Kidney epithelial cell (primary cell): Measurements from ENCODE around the gene TMEM221. TPM values are rescaled to one million over a fixed set of nuclear protein-coding genes. Genes with fewer than 3 reads are reported as not detected.

ENCODE experiments used
- DNase-seq: peaks from one replicate; pipeline ENCODE4 v3.0.0-alpha.2; 2010; ENCODE audit warnings: low read depth
- H3K27me3 ChIP-seq: 2 replicates; pipeline ENCODE4 v1.6.0; 2011; ENCODE audit warnings: low read length; ENCODE audit not compliant: control insufficient read depth, insufficient read depth
- H3K36me3 ChIP-seq: 2 replicates; pipeline ENCODE4 v1.5.1; 2011; ENCODE audit warnings: low read length; ENCODE audit not compliant: control insufficient read depth, insufficient read depth
- H3K4me3 ChIP-seq: 2 replicates; pipeline ENCODE4 v1.5.1; 2011; ENCODE audit warnings: low read depth, mild to moderate bottlenecking, control low read depth, low read length
- total RNA-seq: library from RNA; depleted of rRNA; stranded (reverse); fragments of >200 nt; gene quantifications from 2 replicates; pipeline ENCODE4 v1.2.3, GENCODE V29; 2015
- TF ChIP-seq, protein P1 (sequence below): IDR thresholded peaks from 2 replicates; pipeline ENCODE4 v1.5.1; 2011; ENCODE audit warnings: mild to moderate bottlenecking, moderate library complexity, low read length, control low read depth, inconsistent platforms; ENCODE audit not compliant: insufficient read depth, poor library complexity, severe bottlenecking

The TMEM221 gene
- total RNA-seq, 1 donor from 2014 or later: 0.75 TPM

DNA sequence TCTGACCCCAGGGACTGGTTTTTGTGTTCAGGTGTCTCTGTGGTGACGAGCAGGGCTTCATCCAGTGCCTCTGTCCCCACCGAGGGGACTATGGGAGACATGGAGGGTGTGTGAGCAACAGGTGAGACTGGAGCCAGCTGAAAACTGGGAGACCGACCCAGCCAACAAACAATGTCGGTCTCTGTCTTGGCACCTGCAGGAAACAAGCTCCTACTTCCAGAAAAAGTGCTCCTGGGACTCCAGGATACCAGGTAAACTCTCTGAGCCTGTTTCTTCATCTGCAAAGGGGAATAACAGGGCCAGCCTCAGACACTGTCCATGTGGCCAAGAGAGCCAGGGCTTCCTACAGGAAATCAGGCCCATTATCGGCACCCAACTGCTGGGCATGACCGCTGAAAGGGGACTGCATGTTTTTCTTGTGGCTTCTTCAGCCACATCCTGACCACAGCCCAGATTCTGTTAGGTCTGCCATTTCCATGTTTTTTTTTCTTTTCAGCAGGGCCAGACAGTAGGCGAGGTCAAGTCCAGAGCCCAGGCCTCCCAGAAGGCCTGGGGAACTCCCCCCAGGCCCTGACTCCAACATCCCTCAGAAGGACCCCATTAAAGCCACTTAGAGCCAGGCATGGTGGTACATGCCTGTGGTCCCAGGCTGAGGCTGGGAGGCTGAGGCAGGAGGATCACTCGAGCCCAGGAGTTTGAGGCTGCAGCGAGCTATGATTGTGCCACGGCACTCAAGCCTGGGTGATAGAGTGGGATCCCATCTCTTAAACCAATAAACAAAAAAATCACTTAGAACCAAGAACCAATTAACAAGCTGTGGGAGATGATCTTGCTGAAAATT, 42.2 kb downstream of the TMEM221 start:
- H3K27me3 ChIP-seq: peaks cover 5% of the 10 kb centered on the region
- TF ChIP-seq, protein P1, sequence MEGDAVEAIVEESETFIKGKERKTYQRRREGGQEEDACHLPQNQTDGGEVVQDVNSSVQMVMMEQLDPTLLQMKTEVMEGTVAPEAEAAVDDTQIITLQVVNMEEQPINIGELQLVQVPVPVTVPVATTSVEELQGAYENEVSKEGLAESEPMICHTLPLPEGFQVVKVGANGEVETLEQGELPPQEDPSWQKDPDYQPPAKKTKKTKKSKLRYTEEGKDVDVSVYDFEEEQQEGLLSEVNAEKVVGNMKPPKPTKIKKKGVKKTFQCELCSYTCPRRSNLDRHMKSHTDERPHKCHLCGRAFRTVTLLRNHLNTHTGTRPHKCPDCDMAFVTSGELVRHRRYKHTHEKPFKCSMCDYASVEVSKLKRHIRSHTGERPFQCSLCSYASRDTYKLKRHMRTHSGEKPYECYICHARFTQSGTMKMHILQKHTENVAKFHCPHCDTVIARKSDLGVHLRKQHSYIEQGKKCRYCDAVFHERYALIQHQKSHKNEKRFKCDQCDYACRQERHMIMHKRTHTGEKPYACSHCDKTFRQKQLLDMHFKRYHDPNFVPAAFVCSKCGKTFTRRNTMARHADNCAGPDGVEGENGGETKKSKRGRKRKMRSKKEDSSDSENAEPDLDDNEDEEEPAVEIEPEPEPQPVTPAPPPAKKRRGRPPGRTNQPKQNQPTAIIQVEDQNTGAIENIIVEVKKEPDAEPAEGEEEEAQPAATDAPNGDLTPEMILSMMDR: no peak
- no peak overlapping the region for H3K4me3 ChIP-seq
- H3K36me3 ChIP-seq: no peaks in the 10 kb centered on the region
- DNase-seq: no peak

DNA sequence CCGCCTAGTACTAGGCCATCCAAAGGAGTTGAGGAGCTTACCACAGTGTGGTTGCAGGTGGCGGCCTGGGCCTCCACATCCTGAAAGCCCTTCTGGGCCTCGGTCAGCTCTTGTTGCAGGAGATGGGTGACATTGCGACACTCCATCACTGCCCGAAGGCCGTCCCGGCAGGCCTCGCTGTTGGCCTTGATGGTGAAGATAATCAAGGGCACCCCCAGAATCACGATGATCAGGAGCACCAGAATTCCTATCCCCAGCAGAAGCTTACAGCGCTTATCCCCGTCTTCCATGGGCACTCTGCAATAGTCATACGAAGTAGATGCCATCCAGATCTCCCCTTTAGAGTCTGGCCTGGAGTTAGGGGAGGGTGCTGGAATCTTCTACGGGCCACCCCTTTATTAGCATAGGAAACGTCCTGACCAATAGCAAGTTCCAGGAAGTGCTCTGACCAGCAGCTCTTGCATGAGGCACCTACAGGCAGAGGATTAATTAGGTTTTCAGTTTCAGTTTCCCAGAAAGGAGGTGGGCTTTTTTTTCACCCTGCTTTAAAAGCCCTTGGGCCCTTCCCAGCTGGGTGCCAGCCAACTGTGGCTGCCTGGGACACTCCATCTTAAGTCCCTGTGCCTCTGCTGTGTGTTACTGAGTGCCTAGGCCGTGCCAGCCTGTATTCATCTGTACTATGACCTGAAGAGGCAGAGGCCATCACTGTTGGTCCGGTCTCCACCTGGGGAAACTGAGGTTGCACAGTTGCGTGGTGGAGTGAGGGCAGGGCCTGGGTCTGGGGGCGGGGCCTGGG, 43.0 kb downstream of the TMEM221 start, which contains the start of gene BST2:
BST2 (minus strand) TSS at position 381 of the 796 bp plus-strand sequence; CDS start at position 326, 55 bp downstream.
- peak; percentile 56 for DNase-seq
- TF ChIP-seq, protein P1: no peak
- no peaks in the 10 kb centered on the region for H3K36me3 ChIP-seq
- H3K4me3 ChIP-seq: no peak within 1 kb of the TSS
- peaks cover 5% of the 10 kb centered on the region for H3K27me3 ChIP-seq

DNA sequence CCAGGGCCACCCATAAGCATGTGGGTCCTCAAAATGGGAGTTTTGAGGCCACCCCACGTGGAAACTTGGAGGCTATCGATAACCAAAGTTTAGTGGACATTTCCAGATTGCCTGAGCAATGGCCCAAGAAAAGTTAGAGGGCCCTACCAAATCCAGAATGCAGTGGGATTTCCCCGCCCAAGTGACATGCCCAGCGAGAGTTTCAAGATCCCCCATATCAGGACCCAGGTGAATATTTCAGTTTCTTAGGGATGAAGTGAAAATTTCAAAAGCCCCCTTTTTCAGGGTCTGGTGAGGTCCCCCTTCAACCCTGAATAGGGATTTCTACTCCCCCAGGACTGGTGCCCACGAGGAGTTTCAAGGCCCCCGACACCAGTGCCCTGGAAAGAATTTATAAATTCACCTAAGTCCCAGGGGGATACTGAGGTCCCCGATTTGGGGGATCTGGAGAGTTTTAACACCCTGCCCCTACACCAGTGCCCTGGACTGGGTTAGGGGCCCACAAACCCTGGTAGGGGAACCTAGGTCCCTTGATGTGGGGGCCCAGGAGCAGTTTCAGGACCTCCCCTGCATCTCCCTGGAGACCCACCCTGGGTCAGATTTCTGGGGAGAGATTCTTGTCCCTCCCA, 43.7 kb downstream of the TMEM221 start:
- Histone ChIP-seq H3K27me3 (peaks cover 5% of the 10 kb centered on the region), H3K36me3 (no peaks in the 10 kb centered on the region), H3K4me3 (no peak overlapping the region)
- DNase-seq: no peak
- TF ChIP-seq, protein P1: no peak

DNA sequence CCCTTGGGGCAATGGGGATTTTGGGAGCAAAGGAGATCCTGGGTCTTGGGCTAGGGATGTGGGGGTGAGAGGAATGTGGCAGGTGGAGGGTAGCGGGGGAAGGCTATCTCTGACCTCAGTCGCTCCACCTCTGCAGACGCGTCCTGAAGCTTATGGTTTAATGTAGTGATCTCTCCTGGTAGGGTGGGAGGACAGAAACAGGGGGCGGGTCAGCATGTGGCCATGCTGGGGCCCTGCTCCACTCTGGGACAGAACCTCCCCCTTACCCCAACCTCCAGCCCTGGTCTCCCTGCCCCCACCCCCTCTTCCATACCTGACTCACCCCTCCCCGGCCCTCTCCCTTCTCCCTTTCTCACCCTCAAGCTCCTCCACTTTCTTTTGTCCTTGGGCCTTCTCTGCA, 44.5 kb downstream of the TMEM221 start:
- Histone ChIP-seq H3K36me3 (no peaks in the 10 kb centered on the region), H3K27me3 (peaks cover 5% of the 10 kb centered on the region), H3K4me3 (no peak overlapping the region)
- TF ChIP-seq, protein P1: no peak
- no peak for DNase-seq

DNA sequence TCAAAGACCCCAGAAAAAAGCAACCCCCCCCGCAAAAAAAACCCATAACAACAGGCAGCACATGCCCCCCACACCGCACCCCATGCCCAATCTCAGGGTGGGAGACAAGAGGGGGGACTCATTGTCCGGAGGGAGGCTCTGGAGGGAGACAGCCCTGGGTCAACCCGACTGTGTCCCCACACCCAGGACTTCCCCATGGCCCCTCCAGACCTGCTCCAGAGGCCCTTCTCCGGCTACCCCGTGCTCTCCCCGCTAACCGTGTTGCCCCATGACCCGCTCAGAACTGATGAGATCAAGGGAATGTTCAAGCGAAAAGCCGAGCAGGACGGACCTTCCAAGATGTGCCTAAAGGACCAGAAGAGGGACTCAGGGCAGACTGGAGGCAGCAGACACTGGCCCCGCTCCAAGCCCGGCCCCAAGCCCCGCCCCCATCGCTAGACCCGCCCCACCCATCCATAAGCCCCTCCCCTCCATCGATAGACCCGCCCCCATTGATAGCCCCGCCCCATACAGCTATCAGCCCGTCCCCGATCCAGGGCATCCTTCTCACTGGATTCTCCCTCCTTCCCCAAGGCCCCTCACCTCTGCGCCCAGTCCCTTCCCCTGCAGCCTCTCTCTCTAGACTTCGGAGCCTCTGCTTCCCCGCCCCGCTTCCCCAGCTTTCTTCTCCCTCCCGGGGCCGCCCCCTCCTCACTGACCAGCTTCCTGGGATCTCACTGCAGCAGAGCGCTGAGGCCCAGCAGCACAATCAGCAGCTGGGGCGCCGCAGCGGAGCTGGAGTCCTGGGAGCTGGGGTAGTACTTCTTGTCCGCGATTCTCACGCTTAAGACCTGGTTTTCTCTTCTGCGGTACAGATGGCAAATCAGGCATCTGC, 45.2 kb downstream of the TMEM221 start:
- Histone ChIP-seq H3K27me3 (peaks cover 5% of the 10 kb centered on the region), H3K36me3 (no peaks in the 10 kb centered on the region), H3K4me3 (peak overlapping the region; percentile 22)
- DNase-seq: no peak
- TF ChIP-seq, protein P1: no peak
